Esophagus muscularis mucosa (tissue), 4 donors: ENCODE data around the gene KCNH1. TPM values are rescaled to one million over a fixed set of nuclear protein-coding genes. Genes with fewer than 3 reads are reported as not detected.

Experiments used
- DNase-seq: peaks from one replicate; pipeline ENCODE4 v3.0.0-alpha.2; 2017; ENCODE audit errors: extremely low spot score
- H3K27ac ChIP-seq, 4 donors: fragments of 200-600 bp; sonication (generic); replicated peaks in 1 of 4; 1 replicate in 3 of 4; 2 replicates in 1 of 4; pipeline ENCODE4 v1.5.1; 2016 to 2019; ENCODE audit warnings: mild to moderate bottlenecking in 1 of 4
- H3K27me3 ChIP-seq, 4 donors: fragments of 200-600 bp; sonication (generic); one replicate each; pipeline versions ENCODE4 v1.5.1 to v1.6.0; 2016 to 2019
- H3K36me3 ChIP-seq, 4 donors: fragments of 200-600 bp; sonication (generic); one replicate each; pipeline ENCODE4 v1.5.1; 2016 to 2019
- H3K4me1 ChIP-seq, 4 donors: fragments of 200-600 bp; sonication (generic); one replicate each; pipeline ENCODE4 v1.5.1; 2016 to 2019
- H3K4me3 ChIP-seq, 4 donors: fragments of 200-600 bp; sonication (generic); 1 replicate in 2 of 4; 2 replicates in 2 of 4; pipeline ENCODE4 v1.5.1; 2016 to 2019; ENCODE audit warnings: mild to moderate bottlenecking in 4 of 4, moderate library complexity in 1 of 4
- H3K9me3 ChIP-seq, 4 donors: fragments of 200-600 bp; sonication (generic); 1 replicate in 3 of 4; 2 replicates in 1 of 4; pipeline ENCODE4 v1.5.1; 2016 to 2019
- CTCF ChIP-seq, 3 experiments: fragments of 200-600 bp in 2 of 3; fragments of 450-650 bp in 1 of 3; sonication (generic) in 2 of 3; IDR thresholded peaks; one replicate each; pipeline ENCODE4 v1.5.1; 2017 to 2019; ENCODE audit warnings: antibody characterized with exemption in 3 of 3, mild to moderate bottlenecking in 2 of 3, moderate library complexity in 1 of 3
- EP300 ChIP-seq: sonication (generic); formaldehyde crosslinking; IDR thresholded peaks from one replicate; pipeline ENCODE4 v1.6.1; 2017; ENCODE audit warnings: antibody characterized with exemption
- POLR2A ChIP-seq: fragments of 450-650 bp; IDR thresholded peaks from one replicate; pipeline ENCODE4 v1.6.1; 2017; ENCODE audit warnings: antibody characterized with exemption, moderate library complexity, mild to moderate bottlenecking, low read depth
- POLR2AphosphoS5 ChIP-seq, 2 donors: sonication (generic); formaldehyde crosslinking; IDR thresholded peaks; one replicate each; pipeline ENCODE4 v1.6.1; 2017; ENCODE audit warnings: antibody characterized with exemption in 2 of 2
- WGBS: methylation state at CpG from one replicate; pipeline ENCODE4 v1.1.5; 2018; 5-methylcytosine and 5-hydroxymethylcytosine counted together
- intact Hi-C: fragments of 100-400 bp; cut with DNase I; formaldehyde crosslinking; loops from one replicate; pipeline ENCODE4 v1.15.1; 2023
- total RNA-seq, 4 donors: library from RNA; depleted of rRNA; stranded (reverse); fragments of >200 nt; gene quantifications; one replicate each; pipeline versions ENCODE4 v1.1.0 to v1.2.1, GENCODE V29; 2016

KCNH1 gene
- total RNA-seq, 4 donors from 2014 or later: 0.11 to 0.78 (median 0.46) TPM

GRCh38 chr1:210819266-210819665, 314.7 kb downstream of the KCNH1 start:
- H3K27ac ChIP-seq: no peak overlapping the region
- no peaks in the 10 kb centered on the region for H3K36me3 ChIP-seq
- no peaks in the 10 kb centered on the region for H3K27me3 ChIP-seq
- 68% methylated on average over 4 of the region's 4 CpGs for WGBS
- H3K4me3 ChIP-seq: no peak overlapping the region
- DNase-seq: no peak
- peaks cover 0 to 14% (median 0%) of the 10 kb centered on the region in 4 donors for H3K4me1 ChIP-seq
- intact Hi-C loops: no loop called here
- no peaks in the 10 kb centered on the region for H3K9me3 ChIP-seq
- TF ChIP-seq CTCF (IDR thresholded peaks at IDR 0.05): no peak
- no peak for TF ChIP-seq EP300
- TF ChIP-seq POLR2A: no peak

- Histone ChIP-seq H3K36me3 (no peaks in the 10 kb centered on the region), H3K4me3 (no peak overlapping the region), H3K4me1 (peaks cover 0 to 17% (median 0%) of the 10 kb centered on the region in 4 donors), H3K9me3 (no peaks in the 10 kb centered on the region), H3K27ac (no peak overlapping the region), H3K27me3 (no peaks in the 10 kb centered on the region)
- peak; percentile 72 for DNase-seq
- TF ChIP-seq POLR2AphosphoS5 (IDR thresholded peaks at IDR 0.05) (no peak), POLR2A (no peak), CTCF (IDR thresholded peaks at IDR 0.05) (no peak), EP300 (no peak)
- 67% methylated on average over 2 of the region's 2 CpGs for WGBS
- intact Hi-C loops: no loop called here
Measured at GRCh38 chr1:210817385-210818275, 316.3 kb downstream of the KCNH1 start.

- no peaks in the 10 kb centered on the region for H3K9me3 ChIP-seq
- 72% methylated on average over 13 of the region's 13 CpGs for WGBS
- H3K4me1 ChIP-seq: peaks cover 0 to 17% (median 0%) of the 10 kb centered on the region in 4 donors
- H3K27me3 ChIP-seq: no peaks in the 10 kb centered on the region
- TF ChIP-seq POLR2AphosphoS5 (IDR thresholded peaks at IDR 0.05) (no peak), EP300 (no peak), POLR2A (no peak), CTCF (IDR thresholded peaks at IDR 0.05) (no peak)
- H3K36me3 ChIP-seq: no peaks in the 10 kb centered on the region
- no peak overlapping the region for H3K27ac ChIP-seq
- H3K4me3 ChIP-seq: no peak overlapping the region
- intact Hi-C loops: no loop called here
- peak; percentile 80 for DNase-seq
Measured at GRCh38 chr1:210815641-210816550, 318.1 kb downstream of the KCNH1 start.

GRCh38 chr1:210814382-210815123, 319.4 kb downstream of the KCNH1 start:
- H3K4me3 ChIP-seq: no peak overlapping the region
- H3K27ac ChIP-seq: no peak overlapping the region
- no peaks in the 10 kb centered on the region for H3K36me3 ChIP-seq
- intact Hi-C loops: no loop called here
- peak; percentile 10 for DNase-seq
- no peaks in the 10 kb centered on the region for H3K27me3 ChIP-seq
- TF ChIP-seq POLR2AphosphoS5 (IDR thresholded peaks at IDR 0.05) (no peak), CTCF (IDR thresholded peaks at IDR 0.05) (no peak), POLR2A (no peak), EP300 (no peak)
- no peaks in the 10 kb centered on the region for H3K9me3 ChIP-seq
- H3K4me1 ChIP-seq: peaks cover 0 to 17% (median 0%) of the 10 kb centered on the region in 4 donors
